Measurements from ENCODE around the gene LAMP1.
A peak's percentile ranks its signal among the peaks of the same experiment; 100 is the strongest.

LAMP1 gene

GRCh38 chr13:113275387-113275786, 21.7 kb upstream of the LAMP1 start:
- TF ChIP-seq, protein P1, sequence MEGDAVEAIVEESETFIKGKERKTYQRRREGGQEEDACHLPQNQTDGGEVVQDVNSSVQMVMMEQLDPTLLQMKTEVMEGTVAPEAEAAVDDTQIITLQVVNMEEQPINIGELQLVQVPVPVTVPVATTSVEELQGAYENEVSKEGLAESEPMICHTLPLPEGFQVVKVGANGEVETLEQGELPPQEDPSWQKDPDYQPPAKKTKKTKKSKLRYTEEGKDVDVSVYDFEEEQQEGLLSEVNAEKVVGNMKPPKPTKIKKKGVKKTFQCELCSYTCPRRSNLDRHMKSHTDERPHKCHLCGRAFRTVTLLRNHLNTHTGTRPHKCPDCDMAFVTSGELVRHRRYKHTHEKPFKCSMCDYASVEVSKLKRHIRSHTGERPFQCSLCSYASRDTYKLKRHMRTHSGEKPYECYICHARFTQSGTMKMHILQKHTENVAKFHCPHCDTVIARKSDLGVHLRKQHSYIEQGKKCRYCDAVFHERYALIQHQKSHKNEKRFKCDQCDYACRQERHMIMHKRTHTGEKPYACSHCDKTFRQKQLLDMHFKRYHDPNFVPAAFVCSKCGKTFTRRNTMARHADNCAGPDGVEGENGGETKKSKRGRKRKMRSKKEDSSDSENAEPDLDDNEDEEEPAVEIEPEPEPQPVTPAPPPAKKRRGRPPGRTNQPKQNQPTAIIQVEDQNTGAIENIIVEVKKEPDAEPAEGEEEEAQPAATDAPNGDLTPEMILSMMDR (conservative IDR thresholded peaks at IDR 0.05; ENCODE audit: low read depth) = peak; percentile 47
- POLR2A ChIA-PET (ENCODE audit: low non-redundant PET) = no interaction called here
- DNase-seq (ENCODE audit: low spot score) = peak; percentile 51
- H3K27ac ChIP-seq = no peak overlapping the region
- CTCF ChIA-PET = interaction anchor here (0.7 kb wide), 2 partner anchors 91 to 122 kb away, joined by 3 read pairs; no protein-coding TSS in a partner anchor

DNA sequence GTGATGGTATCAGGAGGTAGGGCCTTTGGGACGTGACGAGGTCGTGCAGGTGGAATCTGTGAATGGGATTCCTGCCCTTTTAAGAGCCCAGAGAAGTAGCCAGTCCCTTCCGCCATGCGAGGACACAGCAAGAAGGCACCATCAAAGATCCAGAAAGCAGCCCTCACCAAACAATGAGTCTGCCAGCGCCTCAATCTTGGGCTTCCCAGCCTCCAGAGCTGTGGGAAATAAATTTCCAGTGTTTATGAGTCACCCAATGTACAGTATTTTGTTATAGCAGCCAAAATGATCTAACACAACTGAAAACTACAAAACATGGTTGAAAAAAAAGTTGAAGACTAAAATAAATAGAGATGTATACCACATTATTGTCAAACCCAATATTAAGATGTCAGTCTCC, 16.9 kb upstream of the LAMP1 start:
- ChIA-PET CTCF (no interaction called here), POLR2A (ENCODE audit: low non-redundant PET) (no interaction called here)
- TF ChIP-seq, protein P1 (conservative IDR thresholded peaks at IDR 0.05; ENCODE audit: low read depth) = no peak
- H3K27ac ChIP-seq = no peak overlapping the region
- no peak for DNase-seq (ENCODE audit: low spot score)

DNA sequence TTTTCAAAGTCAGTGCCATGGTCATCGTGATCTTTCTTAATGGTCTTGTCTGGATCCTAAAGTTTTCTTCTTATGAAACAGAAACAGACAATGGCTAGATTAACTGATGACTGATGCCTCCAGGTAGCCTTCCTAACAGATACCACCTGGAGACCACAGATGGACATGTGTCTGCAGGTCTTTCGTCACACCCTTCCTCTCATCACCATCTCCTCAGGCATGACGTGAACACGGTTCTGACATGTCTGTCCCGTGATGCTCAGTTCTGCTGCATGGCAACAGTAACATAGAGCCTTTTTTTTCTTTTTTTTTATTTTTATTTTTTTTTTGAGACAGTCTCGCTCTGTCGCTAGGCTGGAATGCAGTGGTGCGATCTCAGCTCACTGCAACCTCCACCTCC, 13.1 kb upstream of the LAMP1 start:
- DNase-seq (ENCODE audit: low spot score) = no peak
- CTCF ChIA-PET = no interaction called here
- H3K27ac ChIP-seq = no peak overlapping the region
- TF ChIP-seq, protein P1 (conservative IDR thresholded peaks at IDR 0.05; ENCODE audit: low read depth) = no peak
- POLR2A ChIA-PET (ENCODE audit: low non-redundant PET) = no interaction called here

- POLR2A ChIA-PET (ENCODE audit: low non-redundant PET) = no interaction called here
- TF ChIP-seq, protein P1 (conservative IDR thresholded peaks at IDR 0.05; ENCODE audit: low read depth) = no peak
These were observed 8.2 kb upstream of the LAMP1 start for GRCh38 chr13:113288880-113289279.

DNA sequence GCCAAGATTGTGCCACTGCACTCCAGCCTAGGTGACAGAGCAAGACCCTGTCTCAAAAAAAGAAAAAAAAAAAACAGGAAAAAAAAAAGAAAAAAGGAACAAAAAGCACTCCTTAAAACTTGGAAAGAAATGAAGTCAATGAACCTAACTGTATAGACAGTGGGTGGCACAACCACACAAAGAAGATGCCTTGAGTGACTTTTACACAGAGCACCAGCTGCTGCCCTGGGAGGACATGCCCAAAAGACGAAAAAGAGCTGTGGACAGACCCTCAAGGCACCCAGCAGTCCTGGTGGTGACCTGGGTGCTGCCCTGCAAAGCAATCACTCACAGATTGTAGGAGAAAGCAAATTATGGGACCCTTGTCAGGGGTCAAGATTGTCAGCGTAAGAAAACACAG, 5.9 kb upstream of the LAMP1 start:
- DNase-seq (ENCODE audit: low spot score) = no peak
- ChIA-PET CTCF (no interaction called here), POLR2A (ENCODE audit: low non-redundant PET) (no interaction called here)
- H3K27ac ChIP-seq = no peak overlapping the region
- TF ChIP-seq, protein P1 (conservative IDR thresholded peaks at IDR 0.05; ENCODE audit: low read depth) = no peak

More at GRCh38 chr13:113288880-113289279, 8.2 kb upstream of the LAMP1 start:
- CTCF ChIA-PET = interaction anchor here (0.6 kb wide), 1 partner anchor 14 kb away, joined by 4 read pairs; no protein-coding TSS in a partner anchor
- H3K27ac ChIP-seq = peak overlapping the region; percentile 35
- DNase-seq (ENCODE audit: low spot score) = peak; percentile 78

- TF ChIP-seq, protein P1 (conservative IDR thresholded peaks at IDR 0.05; ENCODE audit: low read depth) = no peak
- POLR2A ChIA-PET (ENCODE audit: low non-redundant PET) = no interaction called here
- peak overlapping the region; percentile 48; the same call in 1 of the 2 replicates for H3K27ac ChIP-seq
- DNase-seq (ENCODE audit: low spot score) = no peak
- CTCF ChIA-PET = interaction anchor here (0.6 kb wide), 2 partner anchors 104 to 263 kb away, joined by 3 to 4 read pairs; no protein-coding TSS in a partner anchor
These were observed 4.8 kb upstream of the LAMP1 start for GRCh38 chr13:113292021-113292862.
